GM04503 (cell line): Measurements from ENCODE around the gene TFAP2C.

Experiments used
- DNase-seq: peaks from one replicate; pipeline ENCODE4 v3.0.0-alpha.2; 2012; ENCODE audit warnings: low read depth

TFAP2C gene

GRCh38 chr20:56628873-56629463, at the start of gene TFAP2C:
TSS of gene TFAP2C (plus strand) at chr20:56629306. CDS start at chr20:56629545, 239 bp downstream.
- no peak for DNase-seq

GRCh38 chr20:56580226-56580625, 48.9 kb upstream of the TFAP2C start:
- DNase-seq: no peak

- DNase-seq: no peak
Observed at GRCh38 chr20:56581701-56582100, 47.4 kb upstream of the TFAP2C start.

GRCh38 chr20:56582542-56582941, 46.6 kb upstream of the TFAP2C start:
- DNase-seq: no peak

GRCh38 chr20:56584916-56585315, 44.2 kb upstream of the TFAP2C start:
- no peak for DNase-seq

GRCh38 chr20:56587307-56588041, 41.6 kb upstream of the TFAP2C start:
- no peak for DNase-seq

GRCh38 chr20:56588996-56589395, 40.1 kb upstream of the TFAP2C start:
- no peak for DNase-seq

GRCh38 chr20:56589633-56590032, 39.5 kb upstream of the TFAP2C start:
- no peak for DNase-seq

GRCh38 chr20:56590888-56591287, 38.2 kb upstream of the TFAP2C start:
- DNase-seq: no peak

GRCh38 chr20:56592211-56592610, 36.9 kb upstream of the TFAP2C start:
- no peak for DNase-seq

GRCh38 chr20:56592817-56593216, 36.3 kb upstream of the TFAP2C start:
- no peak for DNase-seq

- DNase-seq: no peak
Observed at GRCh38 chr20:56595746-56596475, 33.2 kb upstream of the TFAP2C start.

- no peak for DNase-seq
Observed at GRCh38 chr20:56601166-56601565, 27.9 kb upstream of the TFAP2C start.

- DNase-seq: no peak
Observed at GRCh38 chr20:56604673-56605072, 24.4 kb upstream of the TFAP2C start.

- DNase-seq: no peak
Observed at GRCh38 chr20:56605261-56605996, 23.7 kb upstream of the TFAP2C start.

- no peak for DNase-seq
Observed at GRCh38 chr20:56606174-56606945, 22.7 kb upstream of the TFAP2C start.

- DNase-seq: no peak
Observed at GRCh38 chr20:56607061-56607704, 21.9 kb upstream of the TFAP2C start.

GRCh38 chr20:56608376-56608775, 20.7 kb upstream of the TFAP2C start:
- no peak for DNase-seq

GRCh38 chr20:56609321-56609720, 19.8 kb upstream of the TFAP2C start:
- DNase-seq: no peak

GRCh38 chr20:56610098-56610497, 19.0 kb upstream of the TFAP2C start:
- no peak for DNase-seq

GRCh38 chr20:56614196-56614595, 14.9 kb upstream of the TFAP2C start:
- no peak for DNase-seq
